ENCODE data around the gene DPYD. TPM values are rescaled to one million over a fixed set of nuclear protein-coding genes. Genes with fewer than 3 reads are reported as not detected.

DPYD gene
- total and polyA plus RNA-seq, 8 donors, result 2.7 to 24.5 (median 9.4) TPM

GRCh38 chr1:97091263-97091662 lies 829.6 kb downstream of the DPYD start:
- no peaks in the 10 kb centered on the region for H3K36me3 ChIP-seq
- FAIRE-seq (no peak), DNase-seq (no peak), ATAC-seq (no peak)
- WGBS, 2 donors, result 71 to 76% methylated on average over 3 of the region's 3 CpGs
- no peak overlapping the region for H3K4me3 ChIP-seq
- intact Hi-C loops (cut with DNase I), result no loop called here
- no peak overlapping the region for H3K27ac ChIP-seq
- no peaks in the 10 kb centered on the region for H3K9me3 ChIP-seq
- no peaks in the 10 kb centered on the region for H3K4me1 ChIP-seq
- no peaks in the 10 kb centered on the region for H3K27me3 ChIP-seq
- no peak for TF ChIP-seq CTCF (IDR thresholded peaks at IDR 0.05)

GRCh38 chr1:97090725-97091124 lies 830.1 kb downstream of the DPYD start:
- intact Hi-C loops (cut with DNase I), result no loop called here
- Histone ChIP-seq H3K4me3 (no peak overlapping the region), H3K36me3 (no peaks in the 10 kb centered on the region), H3K4me1 (no peaks in the 10 kb centered on the region), H3K27me3 (no peaks in the 10 kb centered on the region), H3K9me3 (no peaks in the 10 kb centered on the region), H3K27ac (no peak overlapping the region)
- ATAC-seq, result no peak
- FAIRE-seq, result no peak
- no peak for DNase-seq
- no peak for TF ChIP-seq CTCF (IDR thresholded peaks at IDR 0.05)
- 68 to 75% methylated on average over 3 of the region's 3 CpGs for WGBS, 2 donors

- TF ChIP-seq CTCF (IDR thresholded peaks at IDR 0.05), result no peak
- DNase-seq (no peak), ATAC-seq (no peak), FAIRE-seq (no peak)
- Histone ChIP-seq H3K27ac (no peak overlapping the region), H3K36me3 (no peaks in the 10 kb centered on the region), H3K4me3 (no peak overlapping the region), H3K9me3 (no peaks in the 10 kb centered on the region), H3K4me1 (no peaks in the 10 kb centered on the region), H3K27me3 (no peaks in the 10 kb centered on the region)
- intact Hi-C loops (cut with DNase I), result no loop called here
- 83 to 85% methylated on average over 7 of the region's 7 CpGs for WGBS, 2 donors
These were observed 831.7 kb downstream of the DPYD start for GRCh38 chr1:97089173-97089572.

- no peak for FAIRE-seq
These were observed 832.4 kb downstream of the DPYD start for GRCh38 chr1:97088391-97088790.

GRCh38 chr1:97084546-97084945 lies 836.3 kb downstream of the DPYD start:
- H3K9me3 ChIP-seq, result no peaks in the 10 kb centered on the region
- H3K36me3 ChIP-seq, result no peaks in the 10 kb centered on the region
- intact Hi-C loops (cut with DNase I), result no loop called here
- WGBS, 2 donors, result 45 to 48% methylated on average over 2 of the region's 2 CpGs
- DNase-seq, result no peak
- no peaks in the 10 kb centered on the region for H3K27me3 ChIP-seq
- no peaks in the 10 kb centered on the region for H3K4me1 ChIP-seq
- TF ChIP-seq CTCF (IDR thresholded peaks at IDR 0.05), result no peak
- no peak for FAIRE-seq
- ATAC-seq, result no peak
- no peak overlapping the region for H3K4me3 ChIP-seq
- no peak overlapping the region for H3K27ac ChIP-seq

More at GRCh38 chr1:97088391-97088790, 832.4 kb downstream of the DPYD start:
- ATAC-seq, result no peak
- H3K4me1 ChIP-seq, result no peaks in the 10 kb centered on the region
- WGBS, 2 donors, result 86 to 96% methylated on average over 1 of the region's 1 CpG
- TF ChIP-seq CTCF (IDR thresholded peaks at IDR 0.05), result no peak
- intact Hi-C loops (cut with DNase I), result no loop called here
- H3K4me3 ChIP-seq, result no peak overlapping the region
- H3K27me3 ChIP-seq, result no peaks in the 10 kb centered on the region
- no peak for DNase-seq
- no peaks in the 10 kb centered on the region for H3K36me3 ChIP-seq
- no peak overlapping the region for H3K27ac ChIP-seq
- no peaks in the 10 kb centered on the region for H3K9me3 ChIP-seq

All from pancreas (tissue), 10 donors.